PC-9 (cell line): ENCODE measurements around the gene SLC41A3.

ENCODE experiments used
- EZH2 ChIP-seq: fragments of 200-600 bp; sonication (generic); IDR thresholded peaks from 2 replicates; pipeline ENCODE4 v1.8.0; 2017; ENCODE audit warnings: antibody characterized with exemption, low read depth
- TF ChIP-seq, protein P1 (sequence below): fragments of 200-600 bp; sonication (generic); conservative IDR thresholded peaks from 2 replicates; pipeline ENCODE4 v1.6.1; 2017; ENCODE audit warnings: mixed run types, antibody characterized with exemption, mild to moderate bottlenecking, moderate library complexity

DNA sequence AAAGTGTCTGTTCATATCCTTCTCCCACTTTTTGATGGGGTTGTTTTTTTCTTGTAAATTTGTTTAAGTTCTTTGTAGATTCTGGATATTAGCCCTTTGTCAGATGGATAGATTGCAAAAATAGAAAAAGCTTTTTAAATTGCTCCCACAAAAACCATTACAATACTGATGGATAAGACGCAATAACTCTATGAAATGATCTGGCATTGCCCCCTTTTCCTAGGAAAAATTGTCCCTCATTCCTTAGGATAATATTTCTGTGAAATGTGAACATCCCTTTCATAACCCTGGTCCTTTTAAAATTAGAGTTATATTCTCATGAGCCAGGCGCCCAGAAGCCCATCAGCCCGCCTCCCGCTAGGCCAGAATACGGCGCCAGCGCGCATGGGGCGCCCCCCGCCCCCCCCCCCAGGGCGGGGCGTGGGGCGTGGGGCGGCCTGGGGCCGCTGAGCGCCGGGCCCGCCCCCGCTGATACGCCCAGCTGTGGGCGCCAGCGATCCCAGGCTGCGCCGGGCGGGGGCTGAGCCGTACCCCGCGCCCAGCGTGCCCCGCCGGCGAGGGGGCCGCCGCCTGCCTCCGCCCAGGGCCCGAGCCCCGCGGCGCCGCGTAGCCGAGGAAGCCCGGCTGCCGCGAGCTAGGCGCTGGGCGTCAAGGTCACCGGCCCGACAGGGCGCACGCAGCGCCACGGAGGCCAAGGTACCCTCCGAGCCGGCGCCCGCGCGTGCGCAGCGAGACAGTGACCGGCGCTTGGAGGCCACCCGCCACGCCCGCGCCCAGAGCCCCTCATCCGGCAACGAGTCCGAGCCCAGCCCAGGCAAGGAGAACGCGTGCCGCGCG is 126.0 kb downstream of the SLC41A3 start:
- TF ChIP-seq, protein P1, sequence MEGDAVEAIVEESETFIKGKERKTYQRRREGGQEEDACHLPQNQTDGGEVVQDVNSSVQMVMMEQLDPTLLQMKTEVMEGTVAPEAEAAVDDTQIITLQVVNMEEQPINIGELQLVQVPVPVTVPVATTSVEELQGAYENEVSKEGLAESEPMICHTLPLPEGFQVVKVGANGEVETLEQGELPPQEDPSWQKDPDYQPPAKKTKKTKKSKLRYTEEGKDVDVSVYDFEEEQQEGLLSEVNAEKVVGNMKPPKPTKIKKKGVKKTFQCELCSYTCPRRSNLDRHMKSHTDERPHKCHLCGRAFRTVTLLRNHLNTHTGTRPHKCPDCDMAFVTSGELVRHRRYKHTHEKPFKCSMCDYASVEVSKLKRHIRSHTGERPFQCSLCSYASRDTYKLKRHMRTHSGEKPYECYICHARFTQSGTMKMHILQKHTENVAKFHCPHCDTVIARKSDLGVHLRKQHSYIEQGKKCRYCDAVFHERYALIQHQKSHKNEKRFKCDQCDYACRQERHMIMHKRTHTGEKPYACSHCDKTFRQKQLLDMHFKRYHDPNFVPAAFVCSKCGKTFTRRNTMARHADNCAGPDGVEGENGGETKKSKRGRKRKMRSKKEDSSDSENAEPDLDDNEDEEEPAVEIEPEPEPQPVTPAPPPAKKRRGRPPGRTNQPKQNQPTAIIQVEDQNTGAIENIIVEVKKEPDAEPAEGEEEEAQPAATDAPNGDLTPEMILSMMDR = no peak
- TF ChIP-seq EZH2 = no peak
